Ovary (tissue), 9 donors: ENCODE results near the gene GABRB1. TPM values are rescaled to one million over a fixed set of nuclear protein-coding genes. Genes with fewer than 3 reads are reported as not detected.
"Not testable (repeated sequence)": the region's sequence is repeated elsewhere in the genome, so short reads cannot be mapped to it uniquely, and the experiment has no call there.

Source experiments
- DNase-seq, 5 donors: peaks; one replicate each; pipeline ENCODE4 v3.0.0-alpha.2; 2019 to 2020
- H3K27ac ChIP-seq, 2 donors: fragments of 200-600 bp; one replicate each; pipeline versions ENCODE4 v1.5.1 to v1.8.0; 2019 to 2022
- H3K27me3 ChIP-seq: fragments of 200-600 bp; one replicate; pipeline ENCODE4 v1.8.0; 2022
- H3K36me3 ChIP-seq: fragments of 200-600 bp; sonication (generic); one replicate; pipeline ENCODE4 v1.5.1; 2019
- H3K4me1 ChIP-seq: one replicate; pipeline ENCODE4 v1.8.1; 2013; ENCODE audit warnings: mild to moderate bottlenecking, moderate library complexity; ENCODE audit not compliant: insufficient read depth
- H3K4me3 ChIP-seq: fragments of 200-600 bp; sonication (generic); one replicate; pipeline ENCODE4 v1.5.1; 2017
- H3K9me3 ChIP-seq, 2 donors: fragments of 200-600 bp in 1 of 2; sonication (generic) in 1 of 2; one replicate each; pipeline versions ENCODE4 v1.5.1 to v1.8.1; 2013 to 2019; ENCODE audit warnings: mild to moderate bottlenecking in 1 of 2, moderate library complexity in 1 of 2
- CTCF ChIP-seq, 3 donors: fragments of 450-650 bp in 2 of 3; fragments of 200-600 bp in 1 of 3; IDR thresholded peaks; one replicate each; pipeline versions ENCODE4 v1.5.1 to v1.8.0; 2016 to 2022; ENCODE audit warnings: antibody characterized with exemption in 3 of 3, mild to moderate bottlenecking in 1 of 3
- EP300 ChIP-seq: sonication (generic); formaldehyde crosslinking; IDR thresholded peaks from one replicate; pipeline ENCODE4 v1.6.1; 2017; ENCODE audit warnings: antibody characterized with exemption
- POLR2A ChIP-seq: fragments of 450-650 bp; IDR thresholded peaks from one replicate; pipeline ENCODE4 v1.6.1; 2017; ENCODE audit warnings: antibody characterized with exemption, mild to moderate bottlenecking, moderate library complexity
- WGBS, 3 donors: extraction: QIAGEN DNeasy Blood & Tissue Kit in 1 of 3; methylation state at CpG; one replicate each; pipeline versions ENCODE4 v1.1.5 to v1.1.7; 2013 to 2017; 5-methylcytosine and 5-hydroxymethylcytosine counted together
- intact Hi-C, 4 donors: fragments of 100-400 bp; cut with DNase I; formaldehyde crosslinking; loops; one replicate each; pipeline versions ENCODE4 v1.11.0 to v1.15.1; 2022 to 2023
- polyA plus RNA-seq, 2 donors: library from polyadenylated mRNA; stranded (reverse); fragments of 200-250 nt in 1 of 2; fragments of 350-450 nt in 1 of 2; fragmentation: Illumina TruSeq in 1 of 2; extraction: RNeasy Lipid Tissue Mini Kit (QIAGEN cat#74804) in 1 of 2; gene quantifications; one replicate each; pipeline ENCODE4 v1.2.3, GENCODE V29; 2013 to 2014
- total RNA-seq, 7 donors: library from RNA; depleted of rRNA in 2 of 7; stranded (reverse); fragments of >200 nt in 2 of 7; fragmentation: NEBNext Ultra II Directional in 3 of 7; extraction: Animal tissue kit (Norgen Biotek cat#: 25700) in 3 of 7; gene quantifications; one replicate each; pipeline versions ENCODE4 v1.1.0 to v1.2.4, GENCODE V29; 2016 to 2023
- donor health status: DM: no; HTN: no; CAD: no; lungs with moderate emphysema.
- donor health status: DM: no; HTN: no; CAD: no.
- donor health status: Bipolar disorder and iron deficiency.
- donor health status: DM: yes; HTN: yes; CAD: no.
- donor health status: DM: no; HTN: no; CAD: no.
- donor health status: DM: yes; HTN: yes; CAD: no.

The GABRB1 gene
- total and polyA plus RNA-seq, 9 donors = 0.23 to 0.43 TPM; not detected in 7

GRCh38 chr4:47374477-47374876 lies 343.1 kb downstream of the GABRB1 start:
- TF ChIP-seq POLR2A (no peak), EP300 (no peak), CTCF (IDR thresholded peaks at IDR 0.05) (no peak)
- intact Hi-C loops = no loop called here
- H3K36me3 ChIP-seq = no peaks in the 10 kb centered on the region
- H3K27me3 ChIP-seq = no peaks in the 10 kb centered on the region
- peaks cover 0 to 3% of the 10 kb centered on the region in 2 donors for H3K9me3 ChIP-seq
- H3K27ac ChIP-seq = no peak overlapping the region
- 82 to 96% (median 87%) methylated on average over 1 of the region's 1 CpG for WGBS, 3 donors
- H3K4me3 ChIP-seq = no peak overlapping the region
- DNase-seq = no peak
- no peaks in the 10 kb centered on the region for H3K4me1 ChIP-seq

- 96 to 98% (median 96%) methylated on average over 25 to 37 of the region's 37 CpGs for WGBS, 3 donors
- H3K4me3 ChIP-seq, H3K27ac ChIP-seq, H3K36me3 ChIP-seq, intact Hi-C loops, H3K9me3 ChIP-seq, H3K27me3 ChIP-seq, H3K4me1 ChIP-seq: not testable (repeated sequence)
- peak in 1 of 5 donors; percentile 16 for DNase-seq
Measured at GRCh38 chr4:47378021-47378530, 346.7 kb downstream of the GABRB1 start.

- intact Hi-C loops = no loop called here
- no peak for TF ChIP-seq CTCF (IDR thresholded peaks at IDR 0.05)
- TF ChIP-seq POLR2A = no peak
Measured at GRCh38 chr4:47381172-47381571, 349.8 kb downstream of the GABRB1 start.

DNA sequence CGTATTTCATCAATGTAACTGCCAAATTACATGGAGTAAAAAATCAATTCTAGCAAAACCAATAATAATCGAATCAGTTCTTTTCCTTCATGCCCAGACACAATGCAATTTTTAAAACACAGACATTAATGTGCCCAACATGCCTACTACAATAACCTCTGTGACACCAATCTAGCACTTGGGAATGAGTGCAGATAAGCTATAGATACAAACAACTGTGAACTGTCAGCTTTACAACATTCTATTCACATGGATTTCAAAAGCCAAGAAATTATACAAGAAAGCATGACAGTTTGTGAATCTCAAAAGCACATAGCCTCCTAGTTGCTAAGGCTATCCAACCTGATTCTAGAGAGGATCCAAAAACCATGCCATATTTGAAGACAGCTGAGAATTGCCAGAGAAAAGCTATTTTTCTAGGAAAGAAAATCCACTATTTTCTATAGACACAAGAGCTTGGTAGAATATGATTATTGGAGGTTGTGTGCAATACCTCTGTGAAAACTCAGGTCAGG lies 351.5 kb downstream of the GABRB1 start:
- Histone ChIP-seq H3K4me3 (no peak overlapping the region), H3K4me1 (no peaks in the 10 kb centered on the region), H3K27me3 (no peaks in the 10 kb centered on the region), H3K36me3 (no peaks in the 10 kb centered on the region), H3K9me3 (no peaks in the 10 kb centered on the region), H3K27ac (no peak overlapping the region)
- WGBS, 3 donors = 68 to 75% (median 68%) methylated on average over 2 of the region's 2 CpGs
- intact Hi-C loops = no loop called here
- no peak for TF ChIP-seq EP300
- TF ChIP-seq POLR2A = no peak
- no peak for TF ChIP-seq CTCF (IDR thresholded peaks at IDR 0.05)
- no peak for DNase-seq

More at GRCh38 chr4:47381172-47381571, 349.8 kb downstream of the GABRB1 start:
- WGBS, 3 donors = 64 to 82% (median 69%) methylated on average over 3 of the region's 3 CpGs
- no peak overlapping the region for H3K27ac ChIP-seq
- no peak for DNase-seq
- H3K9me3 ChIP-seq = no peaks in the 10 kb centered on the region
- no peaks in the 10 kb centered on the region for H3K27me3 ChIP-seq
- no peaks in the 10 kb centered on the region for H3K36me3 ChIP-seq
- no peak overlapping the region for H3K4me3 ChIP-seq
- no peaks in the 10 kb centered on the region for H3K4me1 ChIP-seq

DNA sequence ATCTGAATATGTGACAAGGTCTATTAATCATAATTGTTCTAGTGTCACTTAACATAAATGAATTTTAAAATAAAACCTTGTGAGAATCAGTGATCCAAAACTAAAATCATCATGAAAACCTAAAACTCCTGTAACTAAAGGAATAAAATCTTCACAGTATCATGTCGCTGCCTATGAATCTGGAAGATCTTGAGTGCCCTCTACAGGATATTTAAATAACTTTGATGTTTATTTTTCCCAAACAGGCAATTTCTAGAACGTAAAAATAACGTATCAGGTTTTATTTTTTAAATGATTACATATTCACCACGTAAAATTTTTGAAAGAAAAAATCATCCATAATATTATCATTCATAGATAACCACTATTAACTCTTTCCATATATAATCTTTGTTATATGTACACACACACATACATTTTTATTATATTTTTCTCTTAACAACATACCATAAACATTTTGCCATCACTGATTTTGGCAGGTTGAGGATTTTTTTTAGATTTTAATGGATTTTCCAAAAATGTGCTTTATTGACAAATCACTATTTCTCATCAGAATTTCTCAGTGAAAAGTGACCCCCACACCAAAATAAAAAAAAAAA lies 352.6 kb downstream of the GABRB1 start:
- H3K4me3 ChIP-seq = no peak overlapping the region
- H3K27me3 ChIP-seq = no peaks in the 10 kb centered on the region
- no peak for TF ChIP-seq POLR2A
- no peak for TF ChIP-seq CTCF (IDR thresholded peaks at IDR 0.05)
- TF ChIP-seq EP300 = no peak
- intact Hi-C loops = no loop called here
- H3K36me3 ChIP-seq = no peaks in the 10 kb centered on the region
- whole genome bisulfite sequencing, 3 donors = 1 to 2% (median 1%) methylated on average over 4 of the region's 4 CpGs
- no peak overlapping the region for H3K27ac ChIP-seq
- H3K9me3 ChIP-seq = no peaks in the 10 kb centered on the region
- no peaks in the 10 kb centered on the region for H3K4me1 ChIP-seq
- no peak for DNase-seq
